ENCODE data around the gene PHACTR1.
"Not testable (repeated sequence)": the region's sequence is repeated elsewhere in the genome, so short reads cannot be mapped to it uniquely, and the experiment has no call there.

Gene PHACTR1

DNA sequence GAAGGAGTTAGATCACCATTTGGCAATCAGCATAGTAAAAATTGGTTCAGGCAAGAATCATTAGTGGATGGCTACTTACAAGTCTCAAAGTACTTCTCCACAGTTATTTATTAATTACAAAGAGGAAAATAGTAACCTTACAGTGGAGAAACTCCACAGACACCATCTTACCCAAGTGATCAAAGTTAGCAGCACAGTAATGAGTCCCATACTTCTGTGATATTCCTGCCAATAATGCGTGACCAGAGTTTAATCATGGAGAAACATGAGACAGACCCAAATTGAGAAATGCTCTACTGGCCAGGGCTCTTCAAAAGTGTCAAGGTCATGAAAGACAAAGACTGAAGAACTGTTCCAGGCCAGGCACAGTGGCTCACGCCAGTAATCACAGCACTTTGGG is 602.3 kb downstream of the PHACTR1 start:
- no peak for DNase-seq (ENCODE audit: low spot score)

DNA sequence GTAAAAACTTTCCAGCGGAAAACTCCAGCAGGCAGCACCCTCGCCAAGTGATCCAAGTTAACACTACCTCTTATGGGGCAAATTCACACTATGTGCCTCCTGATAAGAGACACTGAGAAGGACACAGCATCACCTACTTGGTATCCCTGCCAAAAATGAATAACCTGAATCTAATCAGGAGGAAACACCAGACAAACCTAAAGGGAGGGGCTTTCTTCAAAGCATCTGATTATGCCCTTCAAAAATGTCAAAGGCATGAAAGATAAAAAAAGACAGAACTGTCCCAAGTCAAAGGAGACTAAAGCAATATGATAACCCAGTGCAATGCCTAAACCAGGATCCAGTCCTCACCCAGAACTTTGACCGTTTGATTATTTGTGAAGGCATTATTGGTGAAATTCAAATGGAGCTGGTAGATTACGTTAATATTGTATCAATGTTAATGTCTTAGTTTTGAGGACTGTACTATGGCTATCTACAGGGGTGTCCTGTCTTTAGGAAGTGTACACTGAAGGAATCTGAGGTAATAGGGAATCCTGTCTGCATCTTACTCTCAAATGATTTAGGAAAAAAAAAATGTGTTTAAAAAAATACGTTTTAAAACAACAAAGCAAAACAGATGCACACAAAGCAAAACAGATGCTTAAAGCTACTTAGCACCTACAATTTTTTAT is 603.5 kb downstream of the PHACTR1 start:
- DNase-seq (ENCODE audit: low spot score) = no peak

DNA sequence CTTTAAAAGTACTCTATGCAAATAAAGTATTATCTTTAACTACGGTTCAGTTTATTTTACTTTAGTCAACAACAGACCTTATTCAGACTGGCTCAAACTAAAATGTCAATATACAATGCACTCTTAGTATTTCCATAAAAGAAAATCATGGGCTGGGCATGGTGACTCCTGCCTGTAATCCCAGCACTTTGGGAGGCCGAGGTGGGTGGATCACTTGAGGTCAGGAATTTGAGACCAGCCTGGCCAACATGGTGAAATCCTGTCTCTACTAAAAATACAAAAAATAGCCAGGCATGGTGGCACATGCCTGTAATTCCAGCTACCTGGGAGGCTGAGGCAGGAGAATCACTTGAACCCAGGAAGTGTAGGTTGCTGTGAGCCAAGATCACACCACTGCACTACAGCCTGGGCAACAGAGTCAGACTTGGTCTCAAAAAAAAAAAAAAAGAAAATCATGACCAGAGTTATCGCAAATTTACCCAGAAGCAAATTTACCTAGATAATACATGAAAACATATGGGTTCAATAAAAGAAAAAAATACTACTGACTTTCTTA is 609.5 kb downstream of the PHACTR1 start:
- DNase-seq (ENCODE audit: low spot score) = not testable (repeated sequence)

GRCh38 chr6:13327691-13328075 is 611.1 kb downstream of the PHACTR1 start:
- no peak for DNase-seq (ENCODE audit: low spot score)

GRCh38 chr6:13328076-13328874 is 611.7 kb downstream of the PHACTR1 start, which contains the start of gene TBC1D7:
Gene TBC1D7 (minus strand): TSS chr6:13328537. CDS start chr6:13326898, 1,639 bp downstream.
- DNase-seq (ENCODE audit: low spot score) = peak; percentile 69

- no peak for DNase-seq (ENCODE audit: low spot score)
Measured at GRCh38 chr6:13328875-13329183, 612.3 kb downstream of the PHACTR1 start.

DNA sequence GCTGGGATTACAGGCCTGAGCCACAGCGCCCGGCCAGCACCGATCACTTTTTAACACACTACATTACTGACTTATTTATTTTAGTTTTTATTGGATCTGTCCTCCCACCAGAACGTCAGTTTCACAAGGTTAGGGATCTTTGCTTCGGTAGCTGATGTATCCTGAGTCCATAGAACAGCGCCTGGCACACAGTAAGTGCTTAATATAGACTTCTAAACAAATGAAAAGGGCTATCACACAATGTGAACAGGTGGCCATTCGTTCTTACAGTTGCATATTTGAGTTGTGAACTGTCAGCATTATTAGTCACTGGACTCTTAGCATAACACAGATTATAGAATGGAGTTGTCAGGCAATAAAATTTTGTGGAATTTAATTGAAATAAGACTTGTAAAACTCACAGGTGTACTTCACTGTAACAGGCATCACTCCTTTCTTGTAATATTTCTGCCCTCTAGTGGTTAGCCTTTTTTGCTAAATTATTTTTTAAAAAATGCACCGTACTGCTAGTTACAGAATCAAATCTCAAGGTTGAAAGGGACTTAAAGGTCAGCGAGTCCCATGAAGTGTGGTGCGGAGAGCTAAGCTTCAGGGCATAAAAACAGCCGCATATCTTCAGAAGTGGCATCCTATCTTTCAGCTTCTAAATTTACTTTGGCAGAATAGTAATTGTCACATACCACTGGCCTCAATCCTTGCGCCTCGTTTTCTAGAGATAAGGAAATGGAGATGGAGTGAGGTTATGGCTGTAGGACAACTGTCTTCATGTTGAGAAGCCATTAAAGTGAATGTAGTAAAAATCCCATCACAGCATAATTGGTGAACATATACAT is 615.2 kb downstream of the PHACTR1 start:
- peak; percentile 15 for DNase-seq (ENCODE audit: low spot score)

DNA sequence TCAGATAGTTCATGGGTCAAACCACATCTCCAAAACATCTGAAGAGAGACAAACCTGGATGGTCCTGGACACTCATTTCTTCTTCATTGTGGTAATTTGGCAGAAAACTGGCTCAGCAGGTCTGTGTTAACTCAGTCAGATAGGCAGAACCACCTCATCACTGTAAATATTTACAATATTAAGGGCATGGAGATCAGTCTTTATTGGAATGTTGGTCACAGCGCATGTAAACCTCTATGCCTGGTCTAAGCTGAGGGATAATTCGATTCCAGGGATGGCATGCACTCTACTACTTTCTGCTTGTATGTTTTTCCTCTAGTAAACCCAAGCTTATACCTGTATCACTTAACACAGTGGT is 615.8 kb downstream of the PHACTR1 start:
- DNase-seq (ENCODE audit: low spot score) = no peak

GRCh38 chr6:13334953-13335352 is 618.4 kb downstream of the PHACTR1 start:
- no peak for DNase-seq (ENCODE audit: low spot score)

GRCh38 chr6:13336553-13336952 is 620.0 kb downstream of the PHACTR1 start:
- peak; percentile 44 for DNase-seq (ENCODE audit: low spot score)

GRCh38 chr6:13338038-13338437 is 621.5 kb downstream of the PHACTR1 start:
- DNase-seq (ENCODE audit: low spot score) = no peak
